Measurements from ENCODE around the gene CCL1. TPM values are rescaled to one million over a fixed set of nuclear protein-coding genes. Genes with fewer than 3 reads are reported as not detected.

The CCL1 gene
- total RNA-seq, 1 donor from 2014 or later: not detected

GRCh38 chr17:34377078-34377823 lies 14.2 kb upstream of the CCL1 start:
- no peak for DNase-seq (ENCODE audit: extremely low spot score in 2 of 2)
- H3K4me1 ChIP-seq: no peaks in the 10 kb centered on the region
- H3K9me3 ChIP-seq: no peaks in the 10 kb centered on the region
- TF ChIP-seq POLR2A (IDR thresholded peaks at IDR 0.05): no peak
- TF ChIP-seq CTCF (IDR thresholded peaks at IDR 0.05): no peak
- TF ChIP-seq POLR2AphosphoS5 (IDR thresholded peaks at IDR 0.05; ENCODE audit: insufficient read depth in 1 of 2, low read depth in 1 of 2): no peak
- no peaks in the 10 kb centered on the region for H3K36me3 ChIP-seq
- H3K27me3 ChIP-seq: no peaks in the 10 kb centered on the region
- intact Hi-C loops (cut with DNase I): no loop called here
- no peak overlapping the region for H3K27ac ChIP-seq
- H3K4me3 ChIP-seq: no peak overlapping the region

- intact Hi-C loops (cut with DNase I): no loop called here
Observed at GRCh38 chr17:34375426-34375997, 12.5 kb upstream of the CCL1 start.

GRCh38 chr17:34374457-34374856 lies 11.4 kb upstream of the CCL1 start:
- Histone ChIP-seq H3K27me3 (no peaks in the 10 kb centered on the region), H3K4me1 (no peaks in the 10 kb centered on the region), H3K36me3 (no peaks in the 10 kb centered on the region), H3K9me3 (no peaks in the 10 kb centered on the region), H3K27ac (no peak overlapping the region), H3K4me3 (no peak overlapping the region)
- no peak for TF ChIP-seq CTCF (IDR thresholded peaks at IDR 0.05)
- no peak for TF ChIP-seq POLR2AphosphoS5 (IDR thresholded peaks at IDR 0.05; ENCODE audit: insufficient read depth in 1 of 2, low read depth in 1 of 2)
- TF ChIP-seq POLR2A (IDR thresholded peaks at IDR 0.05): no peak
- DNase-seq (ENCODE audit: extremely low spot score in 2 of 2): no peak
- intact Hi-C loops (cut with DNase I): no loop called here

More at GRCh38 chr17:34375426-34375997, 12.5 kb upstream of the CCL1 start:
- Histone ChIP-seq H3K27me3 (no peaks in the 10 kb centered on the region), H3K36me3 (no peaks in the 10 kb centered on the region), H3K4me1 (no peaks in the 10 kb centered on the region), H3K4me3 (no peak overlapping the region), H3K27ac (no peak overlapping the region), H3K9me3 (no peaks in the 10 kb centered on the region)
- no peak for TF ChIP-seq POLR2AphosphoS5 (IDR thresholded peaks at IDR 0.05; ENCODE audit: insufficient read depth in 1 of 2, low read depth in 1 of 2)
- no peak for TF ChIP-seq POLR2A (IDR thresholded peaks at IDR 0.05)
- no peak for TF ChIP-seq CTCF (IDR thresholded peaks at IDR 0.05)
- no peak for DNase-seq (ENCODE audit: extremely low spot score in 2 of 2)

- Histone ChIP-seq H3K4me3 (no peak overlapping the region), H3K27me3 (no peaks in the 10 kb centered on the region), H3K9me3 (no peaks in the 10 kb centered on the region), H3K27ac (no peak overlapping the region), H3K4me1 (no peaks in the 10 kb centered on the region), H3K36me3 (no peaks in the 10 kb centered on the region)
- intact Hi-C loops (cut with DNase I): no loop called here
- no peak for DNase-seq (ENCODE audit: extremely low spot score in 2 of 2)
- TF ChIP-seq CTCF (IDR thresholded peaks at IDR 0.05) (no peak), POLR2A (IDR thresholded peaks at IDR 0.05) (no peak), POLR2AphosphoS5 (IDR thresholded peaks at IDR 0.05; ENCODE audit: insufficient read depth in 1 of 2, low read depth in 1 of 2) (no peak)
Observed at GRCh38 chr17:34371405-34372100, 8.5 kb upstream of the CCL1 start.
